Measurements from ENCODE around the gene CC2D2A. TPM values are rescaled to one million over a fixed set of nuclear protein-coding genes. Genes with fewer than 3 reads are reported as not detected.
"Not testable (repeated sequence)": the region's sequence is repeated elsewhere in the genome, so short reads cannot be mapped to it uniquely, and the experiment has no call there.

CC2D2A gene
- total and polyA plus RNA-seq, 9 of the 15 experiments (the other 6 are each of a cell fraction or from before 2014, with no cell fraction given) = 0.36 to 2.5 (median 1.6) TPM

DNA sequence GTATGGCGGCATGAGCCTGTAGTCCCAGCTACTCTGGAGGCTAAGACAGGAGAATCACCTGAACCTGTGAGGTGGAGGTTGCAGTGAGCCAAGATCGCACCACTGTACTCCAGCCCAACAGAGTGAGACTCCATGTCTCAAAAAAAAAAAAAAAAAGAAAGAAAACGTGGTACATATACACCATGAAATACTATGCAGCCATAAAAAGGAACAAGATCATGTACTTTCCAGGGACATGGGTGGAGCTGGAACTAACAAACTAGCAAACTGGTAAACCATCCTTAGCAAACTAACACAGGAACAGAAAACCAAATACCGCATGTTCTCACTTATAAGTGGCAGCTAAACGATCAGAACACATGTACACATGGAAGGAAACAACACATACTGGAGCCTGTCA lies 147.7 kb downstream of the CC2D2A start:
- POLR2A ChIA-PET = interaction anchor here (0.9 kb wide), 1 partner anchor 19 kb away, joined by 3 read pairs; no protein-coding TSS in a partner anchor
- H2AFZ ChIP-seq (ENCODE audit: low read depth, low read length); in situ Hi-C loops (cut with MboI); H3K9me1 ChIP-seq (ENCODE audit: control insufficient read depth, insufficient read depth, low read length); H3K9me3 ChIP-seq (replicated peaks; ENCODE audit: control insufficient read depth, insufficient read depth, low read depth, low read length); BruUV-seq (replicated peaks); DNase-seq (ENCODE audit: extremely low read depth in 1 of 4, low spot score in 3 of 4); H3K4me3 ChIP-seq; H4K20me1 ChIP-seq (replicated peaks; ENCODE audit: control insufficient read depth, insufficient read depth, low read length); intact Hi-C loops (cut with micrococcal nuclease); CTCF ChIA-PET (ENCODE audit: low intra/inter-chr PET ratio); H3K27ac ChIP-seq (ENCODE audit: extremely low read depth, low read depth, low read length); H3K27me3 ChIP-seq (ENCODE audit: control insufficient read depth in 2 of 2, insufficient read depth in 2 of 2, low read length in 2 of 2); FAIRE-seq; H3K9ac ChIP-seq (ENCODE audit: insufficient read depth in 1 of 2, low read depth in 2 of 2, low read length in 2 of 2); ATAC-seq; H3K4me2 ChIP-seq (ENCODE audit: insufficient read depth, low read length); H3K4me1 ChIP-seq (replicated peaks in 1 of 2; ENCODE audit: control insufficient read depth in 2 of 2, insufficient read depth in 2 of 2, low read length in 2 of 2): not testable (repeated sequence)
- H3K79me2 ChIP-seq (ENCODE audit: control insufficient read depth, insufficient read depth, low read length) = peaks cover 48% of the 10 kb centered on the region
- WGBS (ENCODE audit: insufficient coverage, low coverage, missing lambda C conversion rate) = 81% methylated on average over 3 of the region's 5 CpGs
- TF ChIP-seq ZNF146 (CRISPR knock-in tag; IDR thresholded peaks at IDR 0.05; ENCODE audit: unreplicated experiment) = peak; percentile 72
- H3K36me3 ChIP-seq (ENCODE audit: control insufficient read depth, insufficient read depth, low read length) = peaks cover 14% of the 10 kb centered on the region; the same call in 2 of the 3 replicates

DNA sequence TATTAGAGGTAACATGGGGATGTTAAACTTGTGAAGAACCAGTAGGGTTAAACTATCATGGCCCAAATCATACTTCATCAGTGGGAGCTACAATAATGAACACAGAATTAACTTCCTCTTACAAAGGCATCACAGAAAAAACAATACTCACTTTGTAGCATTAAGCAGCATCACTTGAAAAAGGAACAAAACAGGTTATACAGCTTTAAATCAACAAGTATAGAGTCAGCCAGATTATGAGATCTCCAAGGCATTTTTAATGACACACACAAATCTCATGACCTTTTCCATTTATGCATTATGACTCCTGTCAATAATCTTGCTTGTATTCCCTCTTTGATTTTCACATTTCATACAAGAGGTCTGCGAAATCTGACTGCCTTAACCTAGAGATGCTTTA lies 167.1 kb downstream of the CC2D2A start:
- no peaks in the 10 kb centered on the region for H3K9me3 ChIP-seq (replicated peaks; ENCODE audit: control insufficient read depth, insufficient read depth, low read depth, low read length)
- H4K20me1 ChIP-seq (replicated peaks; ENCODE audit: control insufficient read depth, insufficient read depth, low read length) = no peaks in the 10 kb centered on the region
- in situ Hi-C loops (cut with MboI) = no loop called here
- no TSS peak for BruUV-seq (replicated peaks)
- ChIA-PET POLR2A (no interaction called here), CTCF (ENCODE audit: low intra/inter-chr PET ratio) (no interaction called here)
- no peaks in the 10 kb centered on the region for H3K9me1 ChIP-seq (ENCODE audit: control insufficient read depth, insufficient read depth, low read length)
- H3K4me2 ChIP-seq (ENCODE audit: insufficient read depth, low read length) = no peak overlapping the region
- no peak overlapping the region for H3K4me3 ChIP-seq
- DNase-seq (ENCODE audit: extremely low read depth in 1 of 4, low spot score in 3 of 4) (no peak), ATAC-seq (no peak), FAIRE-seq (peak; percentile 46)
- H2AFZ ChIP-seq (ENCODE audit: low read depth, low read length) = no peak overlapping the region
- TF ChIP-seq CHCHD3 (CRISPR knock-in tag; IDR thresholded peaks at IDR 0.05) (no peak), KDM1A (IDR thresholded peaks at IDR 0.05) (no peak)
- 100% methylated on average over 1 of the region's 1 CpG for WGBS (ENCODE audit: insufficient coverage, low coverage, missing lambda C conversion rate)
- H3K36me3 ChIP-seq (ENCODE audit: control insufficient read depth, insufficient read depth, low read length) = peaks cover 58% of the 10 kb centered on the region; the same call in 2 of the 3 replicates
- no peaks in the 10 kb centered on the region for H3K27me3 ChIP-seq (ENCODE audit: control insufficient read depth in 2 of 2, insufficient read depth in 2 of 2, low read length in 2 of 2)
- no peak overlapping the region for H3K27ac ChIP-seq (ENCODE audit: extremely low read depth, low read depth, low read length)
- H3K4me1 ChIP-seq (replicated peaks in 1 of 2; ENCODE audit: control insufficient read depth in 2 of 2, insufficient read depth in 2 of 2, low read length in 2 of 2) = no peaks in the 10 kb centered on the region
- H3K9ac ChIP-seq (ENCODE audit: insufficient read depth in 1 of 2, low read depth in 2 of 2, low read length in 2 of 2) = no peak overlapping the region
- intact Hi-C loops (cut with micrococcal nuclease) = no loop called here
- H3K79me2 ChIP-seq (ENCODE audit: control insufficient read depth, insufficient read depth, low read length) = 0 out of 3 replicates have a peak, but pooled peaks cover 3% of the 10 kb centered on the region

Data from K562 (cell line).